ENCODE results near the gene SPACDR.
A peak's percentile ranks its signal among the peaks of the same experiment; 100 is the strongest.

Gene SPACDR

GRCh38 chr7:100471021-100471420, 7.0 kb upstream of the SPACDR start:
- TF ChIP-seq, protein P1, sequence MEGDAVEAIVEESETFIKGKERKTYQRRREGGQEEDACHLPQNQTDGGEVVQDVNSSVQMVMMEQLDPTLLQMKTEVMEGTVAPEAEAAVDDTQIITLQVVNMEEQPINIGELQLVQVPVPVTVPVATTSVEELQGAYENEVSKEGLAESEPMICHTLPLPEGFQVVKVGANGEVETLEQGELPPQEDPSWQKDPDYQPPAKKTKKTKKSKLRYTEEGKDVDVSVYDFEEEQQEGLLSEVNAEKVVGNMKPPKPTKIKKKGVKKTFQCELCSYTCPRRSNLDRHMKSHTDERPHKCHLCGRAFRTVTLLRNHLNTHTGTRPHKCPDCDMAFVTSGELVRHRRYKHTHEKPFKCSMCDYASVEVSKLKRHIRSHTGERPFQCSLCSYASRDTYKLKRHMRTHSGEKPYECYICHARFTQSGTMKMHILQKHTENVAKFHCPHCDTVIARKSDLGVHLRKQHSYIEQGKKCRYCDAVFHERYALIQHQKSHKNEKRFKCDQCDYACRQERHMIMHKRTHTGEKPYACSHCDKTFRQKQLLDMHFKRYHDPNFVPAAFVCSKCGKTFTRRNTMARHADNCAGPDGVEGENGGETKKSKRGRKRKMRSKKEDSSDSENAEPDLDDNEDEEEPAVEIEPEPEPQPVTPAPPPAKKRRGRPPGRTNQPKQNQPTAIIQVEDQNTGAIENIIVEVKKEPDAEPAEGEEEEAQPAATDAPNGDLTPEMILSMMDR (IDR thresholded peaks at IDR 0.05; ENCODE audit: insufficient read depth, low read length, missing control alignments): no peak
- ChIA-PET CTCF (interaction anchor here (1.3 to 12.1 kb wide), 6 partner anchors 7 to 222 kb away, joined by 3 to 421 read pairs (median 30); partner anchors contain the start of gene TSC22D4), POLR2A (no interaction called here)
- no peak overlapping the region for H3K4me3 ChIP-seq (ENCODE audit: low read depth, low read length)
- DNase-seq (ENCODE audit: low read depth, low spot score): no peak

GRCh38 chr7:100469227-100470044, 5.4 kb upstream of the SPACDR start:
- CTCF ChIA-PET: interaction anchor here (0.6 to 12.1 kb wide), 47 partner anchors 8 to 407 kb away, joined by 3 to 421 read pairs (median 4); partner anchors contain the start of genes AGFG2, FBXO24, MOSPD3 and PCOLCE
- TF ChIP-seq, protein P1 (IDR thresholded peaks at IDR 0.05; ENCODE audit: insufficient read depth, low read length, missing control alignments): peak; percentile 98
- POLR2A ChIA-PET: interaction anchor here (1.2 to 1.5 kb wide), 2 partner anchors 10 to 103 kb away, joined by 3 read pairs; partner anchors contain the start of gene TSC22D4

GRCh38 chr7:100467638-100468373, 3.7 kb upstream of the SPACDR start:
- no peak for DNase-seq (ENCODE audit: low read depth, low spot score)
- POLR2A ChIA-PET: no interaction called here
- H3K4me3 ChIP-seq (ENCODE audit: low read depth, low read length): no peak overlapping the region
- TF ChIP-seq, protein P1 (IDR thresholded peaks at IDR 0.05; ENCODE audit: insufficient read depth, low read length, missing control alignments): no peak
- CTCF ChIA-PET: interaction anchor here (1.2 to 12.1 kb wide), 6 partner anchors 11 to 223 kb away, joined by 3 to 421 read pairs (median 19); partner anchors contain the start of gene TSC22D4

More at GRCh38 chr7:100469227-100470044, 5.4 kb upstream of the SPACDR start:
- no peak for DNase-seq (ENCODE audit: low read depth, low spot score)
- H3K4me3 ChIP-seq (ENCODE audit: low read depth, low read length): no peak overlapping the region

GRCh38 chr7:100466653-100467605, 2.9 kb upstream of the SPACDR start:
- DNase-seq (ENCODE audit: low read depth, low spot score): no peak
- ChIA-PET CTCF (interaction anchor here (1.2 to 12.1 kb wide), 6 partner anchors 10 to 224 kb away, joined by 3 to 421 read pairs (median 12); partner anchors contain the start of gene TSC22D4), POLR2A (no interaction called here)
- TF ChIP-seq, protein P1 (IDR thresholded peaks at IDR 0.05; ENCODE audit: insufficient read depth, low read length, missing control alignments): no peak
- no peak overlapping the region for H3K4me3 ChIP-seq (ENCODE audit: low read depth, low read length)

DNA sequence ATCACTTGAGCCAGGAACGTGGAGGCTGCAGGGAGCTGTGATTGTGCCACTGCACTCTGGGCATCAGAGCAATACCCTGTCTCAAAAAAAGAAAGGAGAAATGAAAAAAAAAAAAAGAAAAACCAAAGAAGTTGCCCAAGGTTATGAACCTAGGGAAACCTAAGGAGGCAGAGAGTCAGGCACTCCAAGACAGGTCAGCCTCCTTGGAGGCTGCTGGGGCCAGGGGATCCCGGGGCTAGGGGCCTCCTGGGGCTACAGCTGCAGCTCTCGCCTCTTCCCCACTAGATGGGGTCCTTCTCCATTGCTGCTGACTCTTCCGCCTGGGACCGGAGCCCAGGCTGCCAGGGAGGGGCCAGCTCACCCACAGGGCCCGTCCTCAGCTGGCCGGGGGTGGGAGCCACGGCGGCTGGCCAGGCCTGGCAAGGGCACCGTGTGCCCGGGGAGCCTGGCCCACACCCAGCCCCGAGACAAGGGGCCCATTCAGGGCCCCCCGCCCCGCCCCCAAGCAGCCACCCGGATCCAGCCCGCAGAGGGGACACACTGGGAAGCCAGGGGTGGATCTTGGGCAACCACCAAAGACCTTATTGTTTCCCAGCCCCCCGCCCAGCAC, 1.7 kb upstream of the SPACDR start:
- no peak for DNase-seq (ENCODE audit: low read depth, low spot score)
- POLR2A ChIA-PET: interaction anchor here (0.8 to 2.1 kb wide), 4 partner anchors 9 to 224 kb away, joined by 3 to 10 read pairs (median 4); partner anchors contain the start of genes FBXO24 and LRCH4
- TF ChIP-seq, protein P1 (IDR thresholded peaks at IDR 0.05; ENCODE audit: insufficient read depth, low read length, missing control alignments): peak; percentile 85

More for the DNA sequence above, 1.7 kb upstream of the SPACDR start:
- no peak overlapping the region for H3K4me3 ChIP-seq (ENCODE audit: low read depth, low read length)
- CTCF ChIA-PET: interaction anchor here (0.7 to 12.1 kb wide), 16 partner anchors 11 to 386 kb away, joined by 3 to 421 read pairs (median 5); partner anchors contain the start of genes AGFG2, POP7, SLC12A9 and TSC22D4

All from AG04449 (cell line).